ENCODE data around the gene ZFP36.
A peak's percentile ranks its signal among the peaks of the same experiment; 100 is the strongest.

Gene ZFP36

DNA sequence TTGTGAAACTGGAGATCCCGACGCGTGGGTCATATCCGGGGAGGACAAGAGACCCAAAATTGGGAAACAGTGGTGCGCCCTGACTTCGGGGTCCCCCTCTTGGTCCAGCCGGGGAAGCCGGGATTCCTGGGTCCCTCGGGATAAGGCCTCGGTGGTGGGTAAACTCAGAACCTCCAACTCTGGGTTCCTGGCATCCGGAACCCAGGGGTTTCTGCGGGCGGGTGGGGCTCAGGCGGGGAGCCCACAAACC, 688 bp downstream of the ZFP36 start:
- FAIRE-seq: no peak

DNA sequence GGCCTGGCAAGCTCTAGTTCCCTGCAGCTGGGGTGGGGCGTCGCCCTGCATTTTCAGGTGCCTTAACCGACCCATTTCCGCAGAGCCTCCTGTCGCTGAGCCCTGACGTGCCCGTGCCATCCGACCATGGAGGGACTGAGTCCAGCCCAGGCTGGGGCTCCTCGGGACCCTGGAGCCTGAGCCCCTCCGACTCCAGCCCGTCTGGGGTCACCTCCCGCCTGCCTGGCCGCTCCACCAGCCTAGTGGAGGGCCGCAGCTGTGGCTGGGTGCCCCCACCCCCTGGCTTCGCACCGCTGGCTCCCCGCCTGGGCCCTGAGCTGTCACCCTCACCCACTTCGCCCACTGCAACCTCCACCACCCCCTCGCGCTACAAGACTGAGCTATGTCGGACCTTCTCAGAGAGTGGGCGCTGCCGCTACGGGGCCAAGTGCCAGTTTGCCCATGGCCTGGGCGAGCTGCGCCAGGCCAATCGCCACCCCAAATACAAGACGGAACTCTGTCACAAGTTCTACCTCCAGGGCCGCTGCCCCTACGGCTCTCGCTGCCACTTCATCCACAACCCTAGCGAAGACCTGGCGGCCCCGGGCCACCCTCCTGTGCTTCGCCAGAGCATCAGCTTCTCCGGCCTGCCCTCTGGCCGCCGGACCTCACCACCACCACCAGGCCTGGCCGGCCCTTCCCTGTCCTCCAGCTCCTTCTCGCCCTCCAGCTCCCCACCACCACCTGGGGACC, 1.2 kb downstream of the ZFP36 start:
- no peak for FAIRE-seq

DNA sequence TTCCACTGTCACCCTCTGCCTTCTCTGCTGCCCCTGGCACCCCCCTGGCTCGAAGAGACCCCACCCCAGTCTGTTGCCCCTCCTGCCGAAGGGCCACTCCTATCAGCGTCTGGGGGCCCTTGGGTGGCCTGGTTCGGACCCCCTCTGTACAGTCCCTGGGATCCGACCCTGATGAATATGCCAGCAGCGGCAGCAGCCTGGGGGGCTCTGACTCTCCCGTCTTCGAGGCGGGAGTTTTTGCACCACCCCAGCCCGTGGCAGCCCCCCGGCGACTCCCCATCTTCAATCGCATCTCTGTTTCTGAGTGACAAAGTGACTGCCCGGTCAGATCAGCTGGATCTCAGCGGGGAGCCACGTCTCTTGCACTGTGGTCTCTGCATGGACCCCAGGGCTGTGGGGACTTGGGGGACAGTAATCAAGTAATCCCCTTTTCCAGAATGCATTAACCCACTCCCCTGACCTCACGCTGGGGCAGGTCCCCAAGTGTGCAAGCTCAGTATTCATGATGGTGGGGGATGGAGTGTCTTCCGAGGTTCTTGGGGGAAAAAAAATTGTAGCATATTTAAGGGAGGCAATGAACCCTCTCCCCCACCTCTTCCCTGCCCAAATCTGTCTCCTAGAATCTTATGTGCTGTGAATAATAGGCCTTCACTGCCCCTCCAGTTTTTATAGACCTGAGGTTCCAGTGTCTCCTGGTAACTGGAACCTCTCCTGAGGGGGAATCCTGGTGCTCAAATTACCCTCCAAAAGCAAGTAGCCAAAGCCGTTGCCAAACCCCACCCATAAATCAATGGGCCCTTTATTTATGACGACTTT, 2.0 kb downstream of the ZFP36 start:
- FAIRE-seq: no peak

DNA sequence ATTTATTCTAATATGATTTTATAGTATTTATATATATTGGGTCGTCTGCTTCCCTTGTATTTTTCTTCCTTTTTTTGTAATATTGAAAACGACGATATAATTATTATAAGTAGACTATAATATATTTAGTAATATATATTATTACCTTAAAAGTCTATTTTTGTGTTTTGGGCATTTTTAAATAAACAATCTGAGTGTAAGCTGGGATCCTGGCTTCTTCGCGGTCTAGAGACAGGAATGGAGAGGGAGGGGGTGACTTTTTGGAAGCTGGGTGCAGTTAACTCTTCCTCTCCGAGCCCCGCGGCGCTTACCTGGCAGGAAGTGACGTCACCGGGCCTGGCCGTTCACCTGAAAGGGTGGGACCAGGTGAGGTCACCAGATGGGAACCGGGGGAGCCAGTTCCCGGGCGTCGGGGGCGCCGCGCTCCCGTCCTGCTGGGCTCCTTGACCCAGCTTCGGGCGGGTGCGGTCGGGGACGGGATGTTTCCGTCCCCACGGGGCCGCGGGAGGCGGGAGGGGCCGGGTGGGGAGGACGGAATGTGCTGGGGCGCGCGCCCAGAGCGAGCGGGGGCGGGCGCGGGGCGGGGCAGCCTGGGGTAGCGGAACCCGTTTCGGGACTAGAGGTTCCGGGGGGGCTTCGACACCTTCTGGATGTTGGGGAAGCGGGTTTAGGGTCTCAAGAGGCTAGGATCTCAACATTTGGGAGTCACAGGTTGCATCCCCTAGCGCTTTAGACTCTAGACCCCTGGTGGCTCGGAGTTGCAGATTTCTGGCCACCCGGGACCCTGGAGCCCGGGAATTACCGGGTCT, 2.8 kb downstream of the ZFP36 start:
- FAIRE-seq: peak; percentile 70

GRCh38 chr19:39410017-39410830, 3.6 kb downstream of the ZFP36 start:
- FAIRE-seq: no peak

- no peak for FAIRE-seq
These were observed 4.1 kb downstream of the ZFP36 start for GRCh38 chr19:39410831-39411080.

DNA sequence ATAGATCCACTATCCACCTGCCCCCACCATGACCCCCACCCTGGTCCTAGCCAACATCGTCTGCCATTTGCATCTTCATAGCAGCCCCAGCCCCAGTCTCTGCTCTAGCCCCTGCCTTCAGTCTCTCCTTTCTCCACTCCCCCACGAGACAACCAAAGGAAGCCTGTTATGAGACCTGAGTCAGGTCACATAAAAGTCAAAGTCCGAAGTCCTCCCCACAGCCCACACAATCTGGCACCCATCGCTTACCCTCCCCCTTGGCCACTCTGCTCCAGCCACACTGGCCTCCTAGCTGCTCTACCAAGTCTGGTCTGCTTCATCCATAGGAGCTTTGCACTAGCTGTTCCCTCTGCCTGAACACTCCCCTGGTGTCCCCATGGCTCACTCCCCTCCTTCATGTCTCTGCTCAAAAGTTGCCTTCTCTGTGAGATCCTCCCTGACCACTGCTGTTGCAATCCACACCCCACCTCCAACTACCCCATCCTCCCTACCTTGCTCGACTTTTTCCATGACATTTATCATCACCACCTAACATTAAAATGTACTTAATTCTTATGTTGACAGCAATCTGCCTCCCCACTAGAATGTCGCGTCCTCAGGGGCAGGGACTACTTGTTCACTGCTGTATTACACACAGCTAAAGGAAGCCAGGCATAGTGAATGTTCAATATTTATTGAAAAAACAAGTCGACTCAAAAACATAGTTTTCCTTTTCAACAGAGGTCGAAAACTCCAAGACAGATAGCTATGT, 4.6 kb downstream of the ZFP36 start:
- FAIRE-seq: no peak

DNA sequence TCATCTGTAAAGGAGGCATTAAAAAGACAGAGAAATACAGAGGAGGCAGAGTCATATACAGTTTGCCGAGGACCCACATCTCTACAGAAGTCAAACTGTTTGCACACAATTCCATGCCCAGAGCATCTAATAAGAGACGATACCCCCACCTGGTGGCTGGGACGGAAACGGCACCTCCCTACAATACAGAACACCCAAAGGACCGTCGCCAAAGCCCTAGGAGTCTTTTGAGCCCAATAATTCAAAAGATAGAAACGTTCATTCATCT, 5.1 kb downstream of the ZFP36 start:
- FAIRE-seq: no peak

DNA sequence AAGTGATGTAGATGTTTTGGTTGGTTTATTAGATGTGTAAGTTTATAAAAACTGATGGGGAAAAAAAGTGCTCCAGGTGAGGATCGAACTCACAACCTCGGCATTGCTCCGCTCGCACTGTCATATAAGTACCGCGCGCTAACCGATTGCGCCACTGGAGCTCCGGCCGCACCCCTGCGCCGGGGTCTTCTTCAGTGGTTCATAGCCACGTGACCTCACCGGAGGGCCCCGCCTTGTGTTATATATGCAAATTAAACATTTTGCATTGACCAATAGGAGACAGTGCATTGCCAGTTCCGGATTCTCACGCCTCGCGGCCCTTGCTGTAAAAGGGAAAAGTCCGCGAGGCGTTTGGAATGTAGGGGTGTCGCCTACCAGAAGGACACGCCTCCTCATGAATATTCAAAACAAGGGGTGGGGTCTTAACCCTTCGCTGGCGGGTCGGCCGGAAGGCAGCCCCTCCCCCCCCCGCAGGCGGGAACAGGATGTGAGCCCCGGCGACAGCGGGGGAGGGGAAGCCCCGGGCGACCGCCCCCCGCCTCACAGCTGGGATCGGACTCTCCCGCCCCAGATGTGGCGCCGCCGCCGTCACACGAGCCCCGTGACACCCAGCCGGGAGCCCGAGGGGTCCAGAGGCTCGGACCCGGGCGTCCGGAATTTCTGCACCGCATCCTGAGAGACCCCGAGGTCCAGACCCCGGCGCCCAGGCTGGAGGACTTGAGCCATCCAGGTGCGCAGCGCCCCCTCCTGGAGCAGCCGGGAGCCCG, 5.6 kb downstream of the ZFP36 start, which contains the start of gene PLEKHG2:
PLEKHG2 (plus strand) TSS at position 570 of the 767 bp plus-strand sequence. CDS start 1,418 bp downstream, outside the sequence.
- FAIRE-seq: peak; percentile 98

- FAIRE-seq: no peak
These were observed 6.2 kb downstream of the ZFP36 start for GRCh38 chr19:39412867-39413271.

- no peak for FAIRE-seq
These were observed 6.7 kb downstream of the ZFP36 start for GRCh38 chr19:39413272-39413910.

DNA sequence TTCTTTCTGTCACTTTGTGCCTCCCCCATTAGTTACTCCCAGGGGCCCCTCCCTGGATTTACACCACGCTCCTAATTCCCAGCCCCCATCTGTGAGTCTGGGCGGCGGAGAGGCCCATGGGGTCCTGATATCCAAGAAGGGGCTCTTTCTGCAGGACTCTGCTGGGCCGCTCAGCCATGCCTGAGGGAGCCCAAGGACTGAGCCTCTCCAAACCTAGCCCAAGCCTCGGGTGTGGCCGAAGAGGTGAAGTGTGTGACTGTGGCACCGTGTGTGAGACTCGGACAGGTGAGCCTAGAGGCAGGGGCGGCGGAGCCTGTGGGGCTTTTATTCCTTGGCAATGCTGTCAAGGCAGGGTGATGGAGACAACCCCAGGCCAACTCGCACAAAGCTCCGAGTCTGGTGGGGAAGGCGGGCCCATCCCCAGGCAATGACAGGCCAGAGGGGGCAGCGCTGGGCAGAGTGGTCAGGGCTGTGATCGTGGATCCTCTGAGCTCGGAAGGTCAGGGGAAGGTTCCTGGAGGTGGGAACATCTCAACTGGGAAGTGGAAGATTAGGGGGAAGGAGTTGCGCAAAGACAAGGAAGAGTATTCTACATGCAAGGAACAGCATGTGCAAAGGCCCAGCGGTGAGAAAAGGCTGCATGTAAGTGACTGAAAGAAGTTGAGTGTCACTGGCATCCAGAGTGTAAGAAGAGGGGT, 7.4 kb downstream of the ZFP36 start:
- FAIRE-seq: no peak

- no peak for FAIRE-seq
These were observed 8.7 kb downstream of the ZFP36 start for GRCh38 chr19:39415111-39416046.

- FAIRE-seq: no peak
These were observed 9.8 kb downstream of the ZFP36 start for GRCh38 chr19:39416152-39417120.

- FAIRE-seq: no peak
These were observed 11.0 kb downstream of the ZFP36 start for GRCh38 chr19:39417463-39418181.

GRCh38 chr19:39419003-39419402, 12.4 kb downstream of the ZFP36 start:
- FAIRE-seq: no peak

DNA sequence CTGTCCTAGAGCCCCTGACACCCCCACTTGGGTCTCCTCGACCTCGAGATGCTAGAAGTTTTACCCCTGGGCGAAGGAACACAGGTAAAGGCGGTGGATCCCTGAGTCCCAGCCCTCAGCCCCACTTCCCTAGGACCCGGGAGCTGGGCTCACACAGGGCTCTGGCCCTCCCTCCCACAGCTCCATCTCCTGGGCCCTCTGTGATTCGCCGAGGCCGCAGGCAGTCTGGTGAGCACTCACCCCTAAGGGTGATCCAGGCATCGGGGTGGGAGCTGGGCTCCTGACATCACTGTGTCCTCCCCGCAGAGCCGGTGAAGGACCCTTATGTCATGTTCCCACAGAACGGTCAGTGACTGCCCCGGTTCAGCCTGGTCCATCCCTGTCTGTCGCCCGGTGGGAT, 14.1 kb downstream of the ZFP36 start:
- FAIRE-seq: no peak

Data from endometrium (tissue), 2 donors.